Measurements from ENCODE around the gene AMOT. TPM values are rescaled to one million over a fixed set of nuclear protein-coding genes. Genes with fewer than 3 reads are reported as not detected.

Gene AMOT
- total RNA-seq, 1 experiment from 2014 or later = 0.09 TPM

DNA sequence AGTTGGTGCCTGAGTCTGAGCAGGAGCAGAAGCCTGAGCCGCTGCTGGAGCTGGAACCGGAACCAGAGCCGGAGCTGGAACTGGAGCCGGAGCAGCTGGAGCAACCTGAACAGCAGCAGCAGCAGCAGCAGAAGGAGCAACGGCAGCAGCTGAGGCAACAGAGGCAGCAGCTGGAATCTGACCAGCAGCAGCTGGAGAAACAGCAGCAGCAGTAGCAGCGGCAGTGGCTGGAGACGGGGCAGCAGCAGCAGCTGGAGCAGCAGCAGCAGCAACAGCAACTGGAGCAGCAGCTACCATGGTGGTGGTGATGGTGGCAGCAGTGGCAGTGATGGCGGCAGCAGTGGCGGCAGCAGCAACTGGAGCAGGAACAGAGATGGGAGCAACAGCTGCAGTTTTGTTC is 61.5 kb downstream of the AMOT start:
- DNase-seq (ENCODE audit: unreplicated experiment) = no peak
- Mint-ChIP-seq H3K27ac (ENCODE audit: low read depth, unreplicated experiment) (no peak overlapping the region), H3K4me3 (ENCODE audit: unreplicated experiment) (no peak overlapping the region), H3K36me3 (ENCODE audit: insufficient read depth, unreplicated experiment) (no peaks in the 10 kb centered on the region), H3K27me3 (ENCODE audit: insufficient read depth, unreplicated experiment) (peaks cover 91% of the 10 kb centered on the region), H3K9me3 (ENCODE audit: unreplicated experiment) (no peaks in the 10 kb centered on the region), H3K4me1 (ENCODE audit: insufficient read depth, unreplicated experiment) (no peaks in the 10 kb centered on the region)
- CTCF ChIA-PET = no interaction called here
- TF ChIP-seq, protein P1, sequence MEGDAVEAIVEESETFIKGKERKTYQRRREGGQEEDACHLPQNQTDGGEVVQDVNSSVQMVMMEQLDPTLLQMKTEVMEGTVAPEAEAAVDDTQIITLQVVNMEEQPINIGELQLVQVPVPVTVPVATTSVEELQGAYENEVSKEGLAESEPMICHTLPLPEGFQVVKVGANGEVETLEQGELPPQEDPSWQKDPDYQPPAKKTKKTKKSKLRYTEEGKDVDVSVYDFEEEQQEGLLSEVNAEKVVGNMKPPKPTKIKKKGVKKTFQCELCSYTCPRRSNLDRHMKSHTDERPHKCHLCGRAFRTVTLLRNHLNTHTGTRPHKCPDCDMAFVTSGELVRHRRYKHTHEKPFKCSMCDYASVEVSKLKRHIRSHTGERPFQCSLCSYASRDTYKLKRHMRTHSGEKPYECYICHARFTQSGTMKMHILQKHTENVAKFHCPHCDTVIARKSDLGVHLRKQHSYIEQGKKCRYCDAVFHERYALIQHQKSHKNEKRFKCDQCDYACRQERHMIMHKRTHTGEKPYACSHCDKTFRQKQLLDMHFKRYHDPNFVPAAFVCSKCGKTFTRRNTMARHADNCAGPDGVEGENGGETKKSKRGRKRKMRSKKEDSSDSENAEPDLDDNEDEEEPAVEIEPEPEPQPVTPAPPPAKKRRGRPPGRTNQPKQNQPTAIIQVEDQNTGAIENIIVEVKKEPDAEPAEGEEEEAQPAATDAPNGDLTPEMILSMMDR (IDR thresholded peaks at IDR 0.05; ENCODE audit: unreplicated experiment) = no peak
- no TSS peak for BruUV-seq (replicated peaks)
- POLR2A ChIA-PET = interaction anchor here (1.6 kb wide), 1 partner anchor 13 kb away, joined by 3 read pairs; no protein-coding TSS in a partner anchor
- intact Hi-C loops (cut with micrococcal nuclease) = no loop called here

DNA sequence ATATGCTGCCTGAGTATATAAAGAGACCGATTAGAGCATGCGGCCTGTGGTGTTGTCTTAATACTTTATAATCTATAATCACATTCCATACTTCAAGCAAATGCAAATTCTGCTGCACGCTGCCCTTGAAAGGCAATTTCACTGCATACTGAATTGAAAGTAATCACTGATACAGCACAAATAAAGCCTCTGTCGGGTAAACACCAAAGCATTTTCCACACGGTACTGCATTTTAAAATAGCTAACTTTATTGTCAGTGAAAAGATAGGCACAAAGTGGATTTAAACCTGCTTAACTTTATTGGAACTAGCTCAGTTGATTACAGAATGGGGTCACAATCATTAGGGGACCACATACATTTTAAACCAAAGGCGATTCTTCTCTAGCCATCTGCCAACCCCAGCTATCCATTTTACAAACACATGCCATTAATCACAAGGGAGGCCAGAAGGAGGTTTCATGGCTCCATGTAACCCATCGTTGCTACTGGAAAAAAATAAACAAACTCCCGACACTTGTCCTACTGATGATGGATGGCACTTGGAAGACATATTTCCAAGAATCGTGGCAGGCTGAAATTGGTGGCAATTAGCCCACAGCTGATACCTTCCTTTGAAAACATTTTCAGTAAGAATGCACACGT is 65.9 kb downstream of the AMOT start:
- no peak overlapping the region for H3K27ac Mint-ChIP-seq (ENCODE audit: low read depth, unreplicated experiment)
- H3K4me3 Mint-ChIP-seq (ENCODE audit: unreplicated experiment) = no peak overlapping the region
- CTCF ChIA-PET = interaction anchor here (0.5 to 1.3 kb wide), 3 partner anchors 14 to 125 kb away, joined by 3 to 4 read pairs (median 4); no protein-coding TSS in a partner anchor
- DNase-seq (ENCODE audit: unreplicated experiment) = no peak
- intact Hi-C loops (cut with micrococcal nuclease) = no loop called here
- H3K4me1 Mint-ChIP-seq (ENCODE audit: insufficient read depth, unreplicated experiment) = no peaks in the 10 kb centered on the region
- H3K27me3 Mint-ChIP-seq (ENCODE audit: insufficient read depth, unreplicated experiment) = peaks cover 87% of the 10 kb centered on the region
- no TSS peak for BruUV-seq (replicated peaks)
- TF ChIP-seq, protein P1 (IDR thresholded peaks at IDR 0.05; ENCODE audit: unreplicated experiment) = no peak
- no peaks in the 10 kb centered on the region for H3K36me3 Mint-ChIP-seq (ENCODE audit: insufficient read depth, unreplicated experiment)
- POLR2A ChIA-PET = no interaction called here
- no peaks in the 10 kb centered on the region for H3K9me3 Mint-ChIP-seq (ENCODE audit: unreplicated experiment)

DNA sequence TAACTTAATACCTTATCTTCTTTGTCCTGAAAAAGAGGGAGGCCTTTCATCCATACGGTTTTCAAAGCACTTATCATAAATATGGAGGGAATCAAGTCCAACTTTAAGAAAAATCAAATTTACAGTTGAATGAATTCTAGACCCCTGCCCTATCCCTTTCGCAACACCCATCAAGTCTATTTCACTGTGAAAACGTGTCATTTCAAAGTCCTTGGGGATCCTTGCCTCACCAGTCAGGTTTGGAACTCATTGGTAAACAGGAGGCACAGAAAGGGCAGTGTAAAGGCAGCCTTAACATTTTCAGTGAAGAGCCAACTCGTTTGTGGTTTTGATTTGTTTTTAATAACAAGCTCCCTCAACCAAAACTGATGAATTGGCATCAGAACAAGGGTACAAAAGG is 66.5 kb downstream of the AMOT start:
- H3K4me3 Mint-ChIP-seq (ENCODE audit: unreplicated experiment) = no peak overlapping the region
- ChIA-PET CTCF (interaction anchor here (0.5 to 1.3 kb wide), 3 partner anchors 15 to 126 kb away, joined by 3 to 4 read pairs (median 4); no protein-coding TSS in a partner anchor), POLR2A (no interaction called here)
- BruUV-seq (replicated peaks) = no TSS peak
- no peaks in the 10 kb centered on the region for H3K36me3 Mint-ChIP-seq (ENCODE audit: insufficient read depth, unreplicated experiment)
- H3K9me3 Mint-ChIP-seq (ENCODE audit: unreplicated experiment) = no peaks in the 10 kb centered on the region
- no peak for DNase-seq (ENCODE audit: unreplicated experiment)
- intact Hi-C loops (cut with micrococcal nuclease) = no loop called here
- peaks cover 87% of the 10 kb centered on the region for H3K27me3 Mint-ChIP-seq (ENCODE audit: insufficient read depth, unreplicated experiment)
- H3K27ac Mint-ChIP-seq (ENCODE audit: low read depth, unreplicated experiment) = no peak overlapping the region
- TF ChIP-seq, protein P1 (IDR thresholded peaks at IDR 0.05; ENCODE audit: unreplicated experiment) = no peak
- no peaks in the 10 kb centered on the region for H3K4me1 Mint-ChIP-seq (ENCODE audit: insufficient read depth, unreplicated experiment)

DNA sequence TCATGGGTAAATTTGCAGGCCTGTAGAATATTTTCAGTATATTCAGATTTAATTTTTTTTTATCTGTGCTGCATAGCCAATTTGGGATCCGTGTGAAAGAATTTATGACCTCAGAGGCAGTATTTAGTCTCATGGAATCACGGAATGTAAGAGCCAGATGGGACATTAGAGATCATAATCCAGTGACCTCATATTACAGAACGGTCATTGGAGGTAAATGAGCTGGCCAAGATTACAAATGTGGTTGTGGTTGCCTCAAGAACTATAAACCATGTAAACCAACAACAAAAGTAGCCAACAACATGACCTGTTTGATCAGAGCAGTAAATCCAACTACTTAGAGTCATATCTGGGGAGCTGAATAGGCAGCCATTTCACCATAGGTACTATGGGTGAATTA is 71.6 kb downstream of the AMOT start:
- ChIA-PET POLR2A (no interaction called here), CTCF (interaction anchor here (0.5 kb wide), 2 partner anchors 10 to 870 kb away, joined by 3 read pairs; no protein-coding TSS in a partner anchor)
- Mint-ChIP-seq H3K9me3 (ENCODE audit: unreplicated experiment) (no peaks in the 10 kb centered on the region), H3K36me3 (ENCODE audit: insufficient read depth, unreplicated experiment) (no peaks in the 10 kb centered on the region), H3K4me1 (ENCODE audit: insufficient read depth, unreplicated experiment) (no peaks in the 10 kb centered on the region), H3K27me3 (ENCODE audit: insufficient read depth, unreplicated experiment) (peaks cover 73% of the 10 kb centered on the region), H3K27ac (ENCODE audit: low read depth, unreplicated experiment) (no peak overlapping the region), H3K4me3 (ENCODE audit: unreplicated experiment) (no peak overlapping the region)
- TF ChIP-seq, protein P1 (IDR thresholded peaks at IDR 0.05; ENCODE audit: unreplicated experiment) = no peak
- no TSS peak for BruUV-seq (replicated peaks)
- DNase-seq (ENCODE audit: unreplicated experiment) = no peak
- intact Hi-C loops (cut with micrococcal nuclease) = no loop called here
